NT2/D1 (cell line): Measurements from ENCODE around the gene TRIM5.

Source experiments
- SUZ12 ChIP-seq: IDR thresholded peaks from 2 replicates; pipeline ENCODE4 v1.6.1; 2011; ENCODE audit not compliant: insufficient read length, insufficient read depth; ENCODE audit errors: extremely low read depth
- ZNF274 ChIP-seq: IDR thresholded peaks from 2 replicates; pipeline ENCODE4 v1.6.1; 2011; ENCODE audit warnings: mild to moderate bottlenecking, low read depth, low read length

GRCh38 chr11:5679811-5680210 is 5.1 kb downstream of the TRIM5 start:
- TF ChIP-seq SUZ12 (no peak), ZNF274 (no peak)
